ENCODE data around the gene APP. TPM values are rescaled to one million over a fixed set of nuclear protein-coding genes. Genes with fewer than 3 reads are reported as not detected.

The APP gene
- total RNA-seq, 3 donors from 2014 or later: 270 to 546 (median 383) TPM

- Histone ChIP-seq H3K4me1 (no peaks in the 10 kb centered on the region), H3K36me3 (no peaks in the 10 kb centered on the region), H3K4me3 (no peak overlapping the region), H3K27ac (peak overlapping the region; percentile 33 to 64), H3K27me3 (no peaks in the 10 kb centered on the region), H3K9me3 (no peaks in the 10 kb centered on the region)
- no peak for TF ChIP-seq POLR2AphosphoS5 (IDR thresholded peaks at IDR 0.05)
- TF ChIP-seq CTCF (IDR thresholded peaks at IDR 0.05): no peak
- TF ChIP-seq POLR2A (IDR thresholded peaks at IDR 0.05): no peak
- intact Hi-C loops (cut with DNase I; ENCODE audit: low total_unique reads): no loop called here
- no peak for DNase-seq (ENCODE audit: low spot score in 2 of 2)
Measured at GRCh38 chr21:25967181-25967900, 203.2 kb downstream of the APP start.

- no peak for DNase-seq (ENCODE audit: low spot score in 2 of 2)
- Histone ChIP-seq H3K4me3 (no peak overlapping the region), H3K4me1 (no peaks in the 10 kb centered on the region), H3K27ac (peak overlapping the region in 1 of 2 donors; percentile 64), H3K27me3 (no peaks in the 10 kb centered on the region), H3K36me3 (no peaks in the 10 kb centered on the region), H3K9me3 (no peaks in the 10 kb centered on the region)
- intact Hi-C loops (cut with DNase I; ENCODE audit: low total_unique reads): no loop called here
- TF ChIP-seq CTCF (IDR thresholded peaks at IDR 0.05) (no peak), POLR2AphosphoS5 (IDR thresholded peaks at IDR 0.05) (no peak), POLR2A (IDR thresholded peaks at IDR 0.05) (no peak)
Measured at GRCh38 chr21:25965951-25966707, 204.4 kb downstream of the APP start.

- TF ChIP-seq POLR2A (IDR thresholded peaks at IDR 0.05) (no peak), POLR2AphosphoS5 (IDR thresholded peaks at IDR 0.05) (no peak), CTCF (IDR thresholded peaks at IDR 0.05) (no peak)
- intact Hi-C loops (cut with DNase I; ENCODE audit: low total_unique reads): no loop called here
- no peak for DNase-seq (ENCODE audit: low spot score in 2 of 2)
- Histone ChIP-seq H3K4me3 (no peak overlapping the region), H3K36me3 (no peaks in the 10 kb centered on the region), H3K4me1 (no peaks in the 10 kb centered on the region), H3K27me3 (no peaks in the 10 kb centered on the region), H3K9me3 (no peaks in the 10 kb centered on the region), H3K27ac (peak overlapping the region in 1 of 2 donors; percentile 13)
Measured at GRCh38 chr21:25964926-25965325, 205.6 kb downstream of the APP start.

GRCh38 chr21:25964015-25964414 lies 206.6 kb downstream of the APP start:
- DNase-seq (ENCODE audit: low spot score in 2 of 2): no peak
- intact Hi-C loops (cut with DNase I; ENCODE audit: low total_unique reads): no loop called here
- H3K9me3 ChIP-seq: no peaks in the 10 kb centered on the region
- no peaks in the 10 kb centered on the region for H3K36me3 ChIP-seq
- H3K27me3 ChIP-seq: no peaks in the 10 kb centered on the region
- H3K4me3 ChIP-seq: no peak overlapping the region
- H3K4me1 ChIP-seq: no peaks in the 10 kb centered on the region
- TF ChIP-seq POLR2A (IDR thresholded peaks at IDR 0.05) (no peak), CTCF (IDR thresholded peaks at IDR 0.05) (no peak), POLR2AphosphoS5 (IDR thresholded peaks at IDR 0.05) (no peak)
- peak overlapping the region; percentile 6 to 59 for H3K27ac ChIP-seq

GRCh38 chr21:25963181-25963580 lies 207.4 kb downstream of the APP start:
- no peaks in the 10 kb centered on the region for H3K4me1 ChIP-seq
- intact Hi-C loops (cut with DNase I; ENCODE audit: low total_unique reads): no loop called here
- no peaks in the 10 kb centered on the region for H3K36me3 ChIP-seq
- no peak overlapping the region for H3K4me3 ChIP-seq
- no peaks in the 10 kb centered on the region for H3K9me3 ChIP-seq
- TF ChIP-seq POLR2AphosphoS5 (IDR thresholded peaks at IDR 0.05) (no peak), POLR2A (IDR thresholded peaks at IDR 0.05) (no peak), CTCF (IDR thresholded peaks at IDR 0.05) (no peak)
- H3K27ac ChIP-seq: peak overlapping the region; percentile 6 to 59
- H3K27me3 ChIP-seq: no peaks in the 10 kb centered on the region
- no peak for DNase-seq (ENCODE audit: low spot score in 2 of 2)

Measured in breast epithelium (tissue), 4 donors.